ENCODE results near the gene MBD5. TPM values are rescaled to one million over a fixed set of nuclear protein-coding genes. Genes with fewer than 3 reads are reported as not detected.

The MBD5 gene
- total RNA-seq, 2 experiments from 2014 or later, result 13.8 to 46.3 TPM

DNA sequence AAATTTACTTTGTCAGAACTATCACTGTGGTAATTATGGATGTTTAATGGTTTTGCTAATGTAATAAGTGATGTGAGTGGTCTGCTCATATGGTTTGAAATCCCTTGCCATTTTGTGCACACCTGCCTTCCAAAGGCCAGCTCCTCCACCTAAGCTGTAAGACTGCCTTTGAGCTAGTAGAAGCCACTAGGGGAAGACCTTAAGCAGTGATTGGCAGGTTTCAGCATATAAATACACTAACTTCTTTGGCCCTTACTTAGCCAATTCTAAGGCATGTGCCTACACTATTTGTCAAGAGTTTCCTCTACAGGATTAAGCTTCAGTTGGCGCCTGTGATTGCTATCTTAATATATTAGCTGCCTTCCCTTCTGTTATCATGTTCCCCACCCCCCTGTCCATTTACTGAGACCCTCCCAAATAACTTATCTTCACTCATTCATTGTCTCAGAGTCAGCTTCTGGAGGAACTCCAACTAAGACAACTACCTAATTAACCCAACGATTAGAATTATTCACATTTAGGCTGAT is 141.1 kb downstream of the MBD5 start:
- Histone ChIP-seq H3K9me3 (ENCODE audit: low read length) (no peaks in the 10 kb centered on the region), H3K4me2 (ENCODE audit: low read length) (no peak overlapping the region), H3K9me2 (ENCODE audit: insufficient read depth, low read length) (no peaks in the 10 kb centered on the region), H3K27ac (ENCODE audit: low read depth, low read length, poor library complexity, severe bottlenecking) (no peak overlapping the region), H2AFZ (ENCODE audit: low read length) (no peak overlapping the region), H3K79me2 (ENCODE audit: insufficient read depth, low read depth, low read length) (no peaks in the 10 kb centered on the region), H3K4me1 (ENCODE audit: insufficient read depth, low read length, poor library complexity, severe bottlenecking) (no peaks in the 10 kb centered on the region), H4K20me1 (ENCODE audit: insufficient read depth, low read length) (no peaks in the 10 kb centered on the region), H3K36me3 (ENCODE audit: insufficient read depth, low read length) (no peaks in the 10 kb centered on the region), H3K4me3 (ENCODE audit: low read depth, low read length, poor library complexity, severe bottlenecking) (no peak overlapping the region)
- BruUV-seq (replicated peaks), result no TSS peak
- ChIA-PET CTCF (ENCODE audit: unreplicated experiment) (no interaction called here), POLR2A (no interaction called here)
- DNase-seq (ENCODE audit: low spot score), result no peak
- intact Hi-C loops (cut with micrococcal nuclease; ENCODE audit: unreplicated experiment), result no loop called here
- TF ChIP-seq EZH2phosphoT487 (IDR thresholded peaks at IDR 0.05; ENCODE audit: borderline replicate concordance, low read depth, low read length), result no peak
- TF ChIP-seq, protein P1, sequence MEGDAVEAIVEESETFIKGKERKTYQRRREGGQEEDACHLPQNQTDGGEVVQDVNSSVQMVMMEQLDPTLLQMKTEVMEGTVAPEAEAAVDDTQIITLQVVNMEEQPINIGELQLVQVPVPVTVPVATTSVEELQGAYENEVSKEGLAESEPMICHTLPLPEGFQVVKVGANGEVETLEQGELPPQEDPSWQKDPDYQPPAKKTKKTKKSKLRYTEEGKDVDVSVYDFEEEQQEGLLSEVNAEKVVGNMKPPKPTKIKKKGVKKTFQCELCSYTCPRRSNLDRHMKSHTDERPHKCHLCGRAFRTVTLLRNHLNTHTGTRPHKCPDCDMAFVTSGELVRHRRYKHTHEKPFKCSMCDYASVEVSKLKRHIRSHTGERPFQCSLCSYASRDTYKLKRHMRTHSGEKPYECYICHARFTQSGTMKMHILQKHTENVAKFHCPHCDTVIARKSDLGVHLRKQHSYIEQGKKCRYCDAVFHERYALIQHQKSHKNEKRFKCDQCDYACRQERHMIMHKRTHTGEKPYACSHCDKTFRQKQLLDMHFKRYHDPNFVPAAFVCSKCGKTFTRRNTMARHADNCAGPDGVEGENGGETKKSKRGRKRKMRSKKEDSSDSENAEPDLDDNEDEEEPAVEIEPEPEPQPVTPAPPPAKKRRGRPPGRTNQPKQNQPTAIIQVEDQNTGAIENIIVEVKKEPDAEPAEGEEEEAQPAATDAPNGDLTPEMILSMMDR (conservative IDR thresholded peaks at IDR 0.05; ENCODE audit: low read length), result no peak

DNA sequence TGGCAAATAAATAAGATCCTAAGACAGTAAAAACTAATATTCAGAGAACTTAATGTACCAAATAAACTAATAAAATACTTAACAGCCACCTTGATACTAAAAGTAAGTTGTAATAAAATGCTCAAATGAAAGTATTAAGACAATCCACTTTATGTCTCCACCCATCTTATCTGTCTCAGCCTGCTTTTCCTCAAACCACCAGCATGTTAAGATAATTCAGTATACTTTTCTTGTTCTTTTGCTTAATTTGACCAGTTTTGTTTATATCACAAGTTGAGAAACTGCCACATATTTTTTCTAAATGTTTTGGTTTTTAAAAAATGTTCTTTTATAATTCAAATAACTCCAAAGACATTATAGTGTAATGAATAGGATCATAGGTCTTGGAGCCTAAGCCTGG is 142.0 kb downstream of the MBD5 start:
- DNase-seq (ENCODE audit: low spot score), result no peak
- Histone ChIP-seq H3K4me1 (ENCODE audit: insufficient read depth, low read length, poor library complexity, severe bottlenecking) (no peaks in the 10 kb centered on the region), H2AFZ (ENCODE audit: low read length) (no peak overlapping the region), H3K4me2 (ENCODE audit: low read length) (no peak overlapping the region), H4K20me1 (ENCODE audit: insufficient read depth, low read length) (no peaks in the 10 kb centered on the region), H3K79me2 (ENCODE audit: insufficient read depth, low read depth, low read length) (no peaks in the 10 kb centered on the region), H3K36me3 (ENCODE audit: insufficient read depth, low read length) (no peaks in the 10 kb centered on the region), H3K27ac (ENCODE audit: low read depth, low read length, poor library complexity, severe bottlenecking) (no peak overlapping the region), H3K9me3 (ENCODE audit: low read length) (no peaks in the 10 kb centered on the region), H3K9me2 (ENCODE audit: insufficient read depth, low read length) (no peaks in the 10 kb centered on the region), H3K4me3 (ENCODE audit: low read depth, low read length, poor library complexity, severe bottlenecking) (no peak overlapping the region)
- POLR2A ChIA-PET, result no interaction called here
- no peak for TF ChIP-seq EZH2phosphoT487 (IDR thresholded peaks at IDR 0.05; ENCODE audit: borderline replicate concordance, low read depth, low read length)
- TF ChIP-seq, protein P1 (conservative IDR thresholded peaks at IDR 0.05; ENCODE audit: low read length), result no peak
- CTCF ChIA-PET (ENCODE audit: unreplicated experiment), result no interaction called here
- intact Hi-C loops (cut with micrococcal nuclease; ENCODE audit: unreplicated experiment), result no loop called here
- no TSS peak for BruUV-seq (replicated peaks)

DNA sequence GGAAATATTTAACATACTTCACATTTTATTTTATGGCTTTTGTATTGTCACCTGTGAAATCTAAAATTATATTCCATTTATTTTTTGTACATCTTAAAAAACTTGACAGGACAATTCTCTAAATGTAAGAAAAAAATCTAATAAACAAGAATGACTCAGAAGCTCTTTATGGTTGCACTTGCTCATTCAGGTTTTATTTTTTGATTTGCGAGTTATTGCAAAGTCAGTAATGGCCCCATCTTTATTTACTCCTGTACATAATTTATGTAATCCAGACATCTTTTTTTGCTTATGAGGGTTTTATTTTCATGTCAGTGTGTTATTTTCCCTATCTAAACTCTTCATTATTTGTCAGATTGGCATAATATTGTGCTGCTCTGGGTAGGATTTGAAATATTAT is 145.1 kb downstream of the MBD5 start:
- H2AFZ ChIP-seq (ENCODE audit: low read length), result no peak overlapping the region
- no peaks in the 10 kb centered on the region for H3K4me1 ChIP-seq (ENCODE audit: insufficient read depth, low read length, poor library complexity, severe bottlenecking)
- no peaks in the 10 kb centered on the region for H4K20me1 ChIP-seq (ENCODE audit: insufficient read depth, low read length)
- no peak overlapping the region for H3K27ac ChIP-seq (ENCODE audit: low read depth, low read length, poor library complexity, severe bottlenecking)
- CTCF ChIA-PET (ENCODE audit: unreplicated experiment), result no interaction called here
- H3K36me3 ChIP-seq (ENCODE audit: insufficient read depth, low read length), result no peaks in the 10 kb centered on the region
- H3K79me2 ChIP-seq (ENCODE audit: insufficient read depth, low read depth, low read length), result no peaks in the 10 kb centered on the region
- POLR2A ChIA-PET, result interaction anchor here (0.9 kb wide), 1 partner anchor 39 kb away, joined by 3 read pairs; no protein-coding TSS in a partner anchor
- H3K9me3 ChIP-seq (ENCODE audit: low read length), result no peaks in the 10 kb centered on the region
- H3K9me2 ChIP-seq (ENCODE audit: insufficient read depth, low read length), result no peaks in the 10 kb centered on the region; the same call in 1 of the 2 replicates
- TF ChIP-seq, protein P1 (conservative IDR thresholded peaks at IDR 0.05; ENCODE audit: low read length), result no peak
- no peak for TF ChIP-seq EZH2phosphoT487 (IDR thresholded peaks at IDR 0.05; ENCODE audit: borderline replicate concordance, low read depth, low read length)
- no peak overlapping the region for H3K4me2 ChIP-seq (ENCODE audit: low read length)
- H3K4me3 ChIP-seq (ENCODE audit: low read depth, low read length, poor library complexity, severe bottlenecking), result no peak overlapping the region
- intact Hi-C loops (cut with micrococcal nuclease; ENCODE audit: unreplicated experiment), result no loop called here
- no TSS peak for BruUV-seq (replicated peaks)
- no peak for DNase-seq (ENCODE audit: low spot score)
